LNCaP clone FGC (cell line): Measurements from ENCODE around the gene DKKL1.

Source experiments
- DNase-seq: peaks from one replicate; pipeline ENCODE4 v3.0.0-alpha.2; 2011; ENCODE audit warnings: low read depth
- H3K4me3 ChIP-seq: 2 replicates; pipeline ENCODE4 v1.5.1; 2011; ENCODE audit warnings: mild to moderate bottlenecking, low read depth, low read length, control low read depth
- TF ChIP-seq, protein P1 (sequence below): IDR thresholded peaks from 2 replicates; pipeline ENCODE4 v1.5.1; 2012; ENCODE audit warnings: mild to moderate bottlenecking; ENCODE audit not compliant: control insufficient read depth, insufficient read depth; ENCODE audit errors: extremely low read depth

Gene DKKL1

DNA sequence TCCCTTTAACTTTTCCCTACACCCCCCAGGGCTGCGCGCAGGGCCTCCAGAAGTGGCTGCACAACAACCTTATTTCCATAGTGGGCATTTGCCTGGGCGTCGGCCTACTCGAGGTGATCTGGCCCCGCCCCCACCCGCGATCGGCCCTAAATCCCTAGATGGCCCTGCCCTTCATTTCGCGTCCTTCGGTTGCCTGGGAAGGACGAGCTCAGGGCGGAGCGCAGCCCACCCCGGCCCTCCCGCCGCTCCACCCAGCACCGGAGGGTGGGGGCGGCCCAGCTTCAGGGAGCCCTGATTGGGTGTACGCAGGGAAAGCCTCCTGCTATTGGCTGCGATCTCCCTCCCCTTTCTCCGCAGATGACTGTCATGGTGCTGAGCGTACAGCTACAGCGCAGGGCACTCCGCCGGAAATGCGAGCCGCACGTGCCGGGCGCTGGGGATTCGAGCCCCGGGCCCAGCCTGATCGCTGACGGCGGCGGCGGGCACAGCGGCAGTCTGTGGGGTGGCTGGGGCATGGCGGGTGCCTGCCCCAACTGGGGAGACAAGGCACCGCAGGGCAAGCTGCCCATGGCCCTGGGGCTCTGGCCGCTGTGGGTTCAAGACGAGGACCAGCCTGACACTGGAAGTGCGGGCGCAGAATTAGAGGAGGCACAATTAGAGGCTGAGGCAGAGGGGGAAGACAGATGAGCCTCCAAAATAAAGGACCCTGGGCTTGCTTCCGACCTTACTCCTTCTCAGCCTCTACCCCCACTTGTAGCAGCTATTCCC, 24.2 kb upstream of the DKKL1 start:
- no peak overlapping the region for H3K4me3 ChIP-seq
- TF ChIP-seq, protein P1, sequence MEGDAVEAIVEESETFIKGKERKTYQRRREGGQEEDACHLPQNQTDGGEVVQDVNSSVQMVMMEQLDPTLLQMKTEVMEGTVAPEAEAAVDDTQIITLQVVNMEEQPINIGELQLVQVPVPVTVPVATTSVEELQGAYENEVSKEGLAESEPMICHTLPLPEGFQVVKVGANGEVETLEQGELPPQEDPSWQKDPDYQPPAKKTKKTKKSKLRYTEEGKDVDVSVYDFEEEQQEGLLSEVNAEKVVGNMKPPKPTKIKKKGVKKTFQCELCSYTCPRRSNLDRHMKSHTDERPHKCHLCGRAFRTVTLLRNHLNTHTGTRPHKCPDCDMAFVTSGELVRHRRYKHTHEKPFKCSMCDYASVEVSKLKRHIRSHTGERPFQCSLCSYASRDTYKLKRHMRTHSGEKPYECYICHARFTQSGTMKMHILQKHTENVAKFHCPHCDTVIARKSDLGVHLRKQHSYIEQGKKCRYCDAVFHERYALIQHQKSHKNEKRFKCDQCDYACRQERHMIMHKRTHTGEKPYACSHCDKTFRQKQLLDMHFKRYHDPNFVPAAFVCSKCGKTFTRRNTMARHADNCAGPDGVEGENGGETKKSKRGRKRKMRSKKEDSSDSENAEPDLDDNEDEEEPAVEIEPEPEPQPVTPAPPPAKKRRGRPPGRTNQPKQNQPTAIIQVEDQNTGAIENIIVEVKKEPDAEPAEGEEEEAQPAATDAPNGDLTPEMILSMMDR, result no peak
- DNase-seq, result no peak

DNA sequence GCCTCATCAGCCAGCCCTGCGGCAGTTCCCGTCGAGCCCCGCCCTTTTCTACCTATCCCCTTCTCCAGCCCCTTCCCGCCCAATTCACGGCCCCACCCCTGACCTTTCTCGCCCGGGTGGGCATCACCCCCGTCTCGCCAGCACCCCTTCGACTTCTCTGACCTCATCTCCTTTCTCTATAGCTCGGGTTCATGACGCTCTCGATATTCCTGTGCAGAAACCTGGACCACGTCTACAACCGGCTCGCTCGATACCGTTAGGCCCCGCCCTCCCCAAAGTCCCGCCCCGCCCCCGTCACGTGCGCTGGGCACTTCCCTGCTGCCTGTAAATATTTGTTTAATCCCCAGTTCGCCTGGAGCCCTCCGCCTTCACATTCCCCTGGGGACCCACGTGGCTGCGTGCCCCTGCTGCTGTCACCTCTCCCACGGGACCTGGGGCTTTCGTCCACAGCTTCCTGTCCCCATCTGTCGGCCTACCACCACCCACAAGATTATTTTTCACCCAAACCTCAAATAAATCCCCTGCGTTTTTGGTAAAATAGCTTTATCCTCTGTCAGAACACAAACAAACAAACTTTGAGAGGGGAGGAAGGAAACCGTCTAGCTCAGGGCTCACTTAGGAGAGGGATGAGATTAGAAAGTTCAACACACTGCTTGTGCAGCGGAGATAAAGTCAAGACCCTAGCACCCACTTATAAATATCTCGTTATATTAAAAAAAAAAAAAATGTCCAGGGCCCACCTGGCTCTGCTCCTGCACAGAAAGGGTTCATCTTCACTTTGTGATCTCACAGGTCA, 23.4 kb upstream of the DKKL1 start:
- DNase-seq, result no peak

DNA sequence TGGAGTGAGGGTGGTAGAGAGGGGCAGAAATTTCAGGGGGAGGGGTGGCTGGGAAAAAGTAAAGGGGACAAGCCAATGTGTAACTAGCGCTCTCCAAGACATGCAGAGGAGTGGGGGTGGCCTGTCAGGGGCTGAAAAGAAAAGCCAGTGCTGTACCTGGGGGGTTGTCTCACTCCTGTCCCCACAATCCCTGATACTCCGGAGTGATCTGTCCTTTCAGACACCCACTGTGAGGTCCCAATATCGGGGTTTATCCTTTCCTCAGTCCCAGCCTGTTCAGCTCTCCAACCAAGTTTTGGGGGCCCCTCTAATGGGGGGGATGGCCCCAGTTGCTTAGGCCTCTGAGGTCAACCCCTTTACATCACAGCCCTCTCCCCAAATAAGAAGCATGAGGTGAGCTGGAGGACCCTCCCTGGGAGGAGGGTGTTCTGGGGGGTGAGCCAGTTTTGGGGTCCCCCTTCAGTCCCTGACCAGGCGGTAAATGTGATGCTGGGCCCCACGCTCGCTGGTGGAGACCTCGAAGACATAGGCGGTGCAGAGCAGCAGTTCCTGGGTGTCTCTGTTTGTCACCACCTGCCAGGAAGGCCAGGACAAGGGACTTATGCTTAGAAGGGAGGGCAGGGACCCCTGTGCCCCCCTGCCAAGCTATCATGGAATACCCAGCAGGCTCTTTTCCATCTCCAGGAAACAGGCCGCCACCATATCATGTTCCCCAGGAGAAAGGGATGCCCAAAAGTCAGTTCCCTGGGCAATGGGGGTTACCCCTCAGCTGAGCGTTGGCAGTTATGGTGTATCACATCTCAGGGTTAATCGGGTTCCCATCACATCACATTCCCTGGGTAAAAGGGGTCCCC, 22.6 kb upstream of the DKKL1 start:
- DNase-seq, result no peak
- TF ChIP-seq, protein P1, result no peak
- H3K4me3 ChIP-seq, result no peak overlapping the region

More for the DNA sequence above, 23.4 kb upstream of the DKKL1 start:
- TF ChIP-seq, protein P1, result no peak
- no peak overlapping the region for H3K4me3 ChIP-seq

DNA sequence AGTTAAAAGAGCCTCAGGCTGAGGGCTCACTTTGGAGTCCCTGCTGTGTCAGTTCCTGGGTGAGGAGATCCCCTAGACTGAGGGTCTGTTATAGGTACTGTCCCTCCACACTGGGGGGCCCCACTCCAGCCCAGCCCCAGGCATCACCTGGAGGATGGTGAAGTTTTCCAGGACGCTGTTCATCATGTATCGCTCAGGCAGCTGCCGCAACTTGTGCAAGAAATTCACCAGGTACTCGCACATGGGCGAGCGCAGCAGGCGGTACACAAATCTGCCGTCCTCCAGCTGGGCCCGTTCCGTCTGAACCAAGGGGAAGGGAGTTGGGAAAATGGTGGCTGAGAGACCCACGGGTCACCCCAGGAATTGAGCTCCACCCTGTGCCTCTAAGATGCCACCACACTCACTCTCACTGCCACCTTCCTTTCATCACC, 21.4 kb upstream of the DKKL1 start:
- DNase-seq, result no peak
- TF ChIP-seq, protein P1, result no peak
- H3K4me3 ChIP-seq, result no peak overlapping the region

DNA sequence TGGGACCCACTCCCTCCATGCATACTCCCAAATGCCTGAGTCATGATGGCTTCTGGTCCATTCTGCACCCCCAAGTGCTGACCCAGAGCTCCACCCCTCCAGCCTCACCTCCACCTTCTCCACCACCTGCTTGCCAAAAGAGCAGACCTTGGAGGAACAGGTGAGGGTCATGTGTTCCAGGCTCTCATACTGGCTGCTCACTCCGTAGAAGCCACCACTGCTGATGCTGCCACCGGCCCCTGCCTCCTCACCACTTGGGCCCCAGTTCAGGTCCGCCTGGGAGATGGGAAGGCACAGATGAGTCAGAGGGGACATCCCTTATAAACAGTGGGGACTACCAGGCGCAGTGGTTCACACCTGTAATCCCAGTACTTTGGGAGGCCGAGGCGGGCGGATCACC, 20.6 kb upstream of the DKKL1 start:
- DNase-seq, result no peak
- TF ChIP-seq, protein P1, result no peak
- H3K4me3 ChIP-seq, result no peak overlapping the region

DNA sequence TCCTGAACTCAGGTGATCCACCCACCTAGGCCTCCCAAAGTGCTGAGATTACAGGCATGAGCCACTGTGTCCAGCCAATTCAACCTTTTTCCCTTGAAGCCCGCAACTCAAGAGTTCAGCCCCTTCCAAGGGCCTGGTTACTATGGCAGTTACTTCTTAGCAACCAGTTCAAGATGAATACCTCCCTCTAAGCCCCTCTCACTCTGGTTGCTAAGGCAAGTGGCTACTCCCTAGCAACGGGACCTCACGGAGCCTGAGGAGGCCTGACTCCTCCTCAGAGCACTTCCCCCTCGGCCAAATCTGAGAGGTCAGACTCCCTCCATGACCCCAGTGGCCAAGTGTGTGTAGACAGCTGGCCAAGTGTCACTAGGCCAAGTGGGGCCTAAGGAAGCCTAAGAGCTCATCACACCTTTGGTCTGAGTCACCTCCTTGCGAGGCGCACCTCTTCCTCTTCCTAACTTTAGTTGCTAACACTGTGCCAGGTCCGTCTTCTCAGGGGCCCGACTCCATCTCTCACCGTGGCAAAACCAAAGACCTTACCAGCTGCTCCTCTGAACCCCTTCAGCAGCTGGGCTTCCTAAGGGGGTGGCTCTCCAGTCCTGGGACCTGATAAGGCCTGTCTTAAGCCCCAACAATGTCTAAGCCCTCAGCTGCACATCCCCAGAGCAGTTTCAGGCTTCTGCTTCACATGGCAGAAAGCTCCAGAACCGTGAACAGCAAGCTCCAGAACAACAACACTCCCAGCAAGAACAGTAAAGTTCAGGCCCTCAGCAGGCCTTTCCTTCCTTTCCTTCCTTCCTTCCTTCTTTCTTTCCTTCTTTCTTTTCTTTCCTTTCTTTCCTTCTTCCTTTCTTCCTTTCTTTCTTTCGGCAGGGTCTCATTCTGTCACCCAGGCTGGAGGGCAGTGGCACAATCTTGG, 18.9 kb upstream of the DKKL1 start:
- no peak overlapping the region for H3K4me3 ChIP-seq
- DNase-seq, result no peak
- TF ChIP-seq, protein P1, result no peak
